Left lung (tissue), 10 donors: ENCODE results near the gene SPEM2. TPM values are rescaled to one million over a fixed set of nuclear protein-coding genes. Genes with fewer than 3 reads are reported as not detected.
"Not testable (repeated sequence)": the region's sequence is repeated elsewhere in the genome, so short reads cannot be mapped to it uniquely, and the experiment has no call there.

Source experiments
- ATAC-seq: fragments of 200-7000 bp; cut with Tn5 transposase; one replicate; pipeline ENCODE4 v1.9.1; 2020; ENCODE audit warnings: moderate library complexity
- DNase-seq, 4 donors: peaks; one replicate each; pipeline ENCODE4 v3.0.0-alpha.2; 2013 to 2020
- H3K27ac ChIP-seq, 2 donors: fragments of 200-600 bp; sonication (generic) in 1 of 2; one replicate each; pipeline versions ENCODE4 v1.5.0 to v1.8.0; 2020 to 2021
- H3K27me3 ChIP-seq, 2 donors: fragments of 200-600 bp; sonication (generic) in 1 of 2; one replicate each; pipeline versions ENCODE4 v1.5.0 to v1.8.0; 2020 to 2021
- H3K36me3 ChIP-seq, 2 donors: fragments of 200-600 bp; sonication (generic) in 1 of 2; one replicate each; pipeline versions ENCODE4 v1.5.0 to v1.8.0; 2020 to 2021
- H3K4me1 ChIP-seq, 2 donors: fragments of 200-600 bp; one replicate each; pipeline ENCODE4 v1.8.0; 2021
- H3K4me3 ChIP-seq, 2 donors: fragments of 200-600 bp; sonication (generic) in 1 of 2; one replicate each; pipeline versions ENCODE4 v1.5.0 to v1.8.0; 2020 to 2021; ENCODE audit warnings: mild to moderate bottlenecking in 1 of 2
- H3K9me3 ChIP-seq, 2 donors: fragments of 200-600 bp; sonication (generic) in 1 of 2; one replicate each; pipeline versions ENCODE4 v1.5.0 to v1.8.0; 2020 to 2021
- CTCF ChIP-seq, 2 donors: fragments of 200-600 bp; sonication (generic) in 1 of 2; IDR thresholded peaks; one replicate each; pipeline versions ENCODE4 v1.5.0 to v1.8.0; 2021; ENCODE audit warnings: antibody characterized with exemption in 2 of 2
- intact Hi-C, 2 donors: fragments of 100-400 bp; cut with DNase I; formaldehyde crosslinking; loops; one replicate each; pipeline versions ENCODE4 v1.11.2 to v1.14.2; 2022
- polyA plus RNA-seq, 6 donors: library from polyadenylated mRNA; unstranded; fragments of 120-200 nt; gene quantifications; one replicate each; pipeline ENCODE4 v1.2.1, GENCODE V29; 2013; ENCODE audit not compliant: insufficient read length in 6 of 6
- total RNA-seq, 2 donors: library from RNA; stranded (reverse); fragmentation: NEBNext Ultra II Directional; extraction: Animal tissue kit (Norgen Biotek cat#: 25700); gene quantifications; one replicate each; pipeline ENCODE4 v1.2.1, GENCODE V29; 2021
- donor health status: DM: no; HTN: yes; CAD: no.
- donor health status: DM: no; HTN: no; CAD: no.

The SPEM2 gene
- total and polyA plus RNA-seq, 8 donors = not detected

- Histone ChIP-seq H3K4me1 (peaks cover 25 to 54% of the 10 kb centered on the region in 2 donors), H3K27me3 (no peaks in the 10 kb centered on the region), H3K27ac (no peak overlapping the region), H3K36me3 (no peaks in the 10 kb centered on the region), H3K4me3 (no peak overlapping the region), H3K9me3 (no peaks in the 10 kb centered on the region)
- TF ChIP-seq CTCF (IDR thresholded peaks at IDR 0.05) = no peak
- DNase-seq (no peak), ATAC-seq (no peak)
- intact Hi-C loops = no loop called here
Measured at GRCh38 chr17:7471729-7472128, 46.3 kb downstream of the SPEM2 start.

- H3K36me3 ChIP-seq, H3K27me3 ChIP-seq, ATAC-seq, H3K9me3 ChIP-seq, H3K27ac ChIP-seq, intact Hi-C loops, H3K4me3 ChIP-seq: not testable (repeated sequence)
- H3K4me1 ChIP-seq = peaks cover 28 to 59% of the 10 kb centered on the region in 2 donors
- peak in 1 of 4 donors; percentile 59 for DNase-seq
Measured at GRCh38 chr17:7474767-7475166, 49.4 kb downstream of the SPEM2 start.

GRCh38 chr17:7475764-7476422 lies 50.5 kb downstream of the SPEM2 start:
- H3K9me3 ChIP-seq = no peaks in the 10 kb centered on the region
- no peaks in the 10 kb centered on the region for H3K36me3 ChIP-seq
- no peaks in the 10 kb centered on the region for H3K27me3 ChIP-seq
- DNase-seq (peak in 1 of 4 donors; percentile 77), ATAC-seq (peak; percentile 28)
- intact Hi-C loops = no loop called here
- H3K4me3 ChIP-seq = no peak overlapping the region
- TF ChIP-seq CTCF (IDR thresholded peaks at IDR 0.05) = no peak
- H3K27ac ChIP-seq = peak overlapping the region; percentile 53 to 93
- peaks cover 32 to 63% of the 10 kb centered on the region in 2 donors for H3K4me1 ChIP-seq

- intact Hi-C loops = no loop called here
- TF ChIP-seq CTCF (IDR thresholded peaks at IDR 0.05) = no peak
Measured at GRCh38 chr17:7476494-7476893, 51.1 kb downstream of the SPEM2 start.

GRCh38 chr17:7476951-7477350 lies 51.5 kb downstream of the SPEM2 start:
- DNase-seq = no peak
- no peaks in the 10 kb centered on the region for H3K9me3 ChIP-seq
- no peaks in the 10 kb centered on the region for H3K27me3 ChIP-seq
- no peaks in the 10 kb centered on the region for H3K36me3 ChIP-seq
- H3K4me1 ChIP-seq = peaks cover 32 to 59% of the 10 kb centered on the region in 2 donors
- TF ChIP-seq CTCF (IDR thresholded peaks at IDR 0.05) = no peak
- peak overlapping the region in 1 of 2 donors; percentile 86 for H3K4me3 ChIP-seq
- H3K27ac ChIP-seq = peak overlapping the region; percentile 93 to 100
- intact Hi-C loops = no loop called here
- ATAC-seq = no peak

More at GRCh38 chr17:7476494-7476893, 51.1 kb downstream of the SPEM2 start:
- DNase-seq (no peak), ATAC-seq (no peak)
- no peaks in the 10 kb centered on the region for H3K9me3 ChIP-seq
- peaks cover 32 to 63% of the 10 kb centered on the region in 2 donors for H3K4me1 ChIP-seq
- H3K4me3 ChIP-seq = no peak overlapping the region
- H3K27ac ChIP-seq = peak overlapping the region; percentile 53 to 93
- no peaks in the 10 kb centered on the region for H3K36me3 ChIP-seq
- no peaks in the 10 kb centered on the region for H3K27me3 ChIP-seq

Other genes starting within 250 kb of the SPEM2 start
Only the 30 nearest of the 39 such genes appear.
- 100 to 1,000 TPM; 545 to 559 TPM for gene GABARAP, start 183.2 kb upstream of the SPEM2 start, total RNA-seq
- gene GABARAP, start 183.2 kb upstream of the SPEM2 start, polyA plus RNA-seq = 100 to 1,000 TPM; 442 to 526 (median 470) TPM
- gene CTDNEP1, start 173.9 kb upstream of the SPEM2 start, total RNA-seq = 100 to 1,000 TPM; 134 to 171 TPM
- 100 to 1,000 TPM; 133 to 154 (median 146) TPM for gene CTDNEP1, start 173.9 kb upstream of the SPEM2 start, polyA plus RNA-seq
- gene ELP5, start 173.4 kb upstream of the SPEM2 start, total RNA-seq = 10 to 100 TPM; 26.5 to 46.6 TPM
- 10 to 100 TPM; 36.6 to 49.7 (median 42.9) TPM for gene ELP5, start 173.4 kb upstream of the SPEM2 start, polyA plus RNA-seq
- gene CLDN7, start 163.1 kb upstream of the SPEM2 start, total RNA-seq = 100 to 1,000 TPM; 187 to 197 TPM
- gene CLDN7, start 163.1 kb upstream of the SPEM2 start, polyA plus RNA-seq = 10 to 100 TPM; 26.0 to 37.0 (median 34.8) TPM
- gene SLC2A4, start 143.9 kb upstream of the SPEM2 start, total RNA-seq = under 1 TPM; 0.60 to 0.85 TPM
- gene SLC2A4, start 143.9 kb upstream of the SPEM2 start, polyA plus RNA-seq = 1 to 10 TPM in 4 of 6 donors, under 1 TPM in 2; 0.93 to 1.5 (median 1.3) TPM
- gene YBX2, start 131.0 kb upstream of the SPEM2 start, total RNA-seq = under 1 TPM; 0.37 to 0.67 TPM
- gene YBX2, start 131.0 kb upstream of the SPEM2 start, polyA plus RNA-seq = 1 to 10 TPM; 1.3 to 2.5 (median 1.6) TPM
- gene EIF5A, start 118.0 kb upstream of the SPEM2 start, total RNA-seq = 100 to 1,000 TPM; 307 to 622 TPM
- gene EIF5A, start 118.0 kb upstream of the SPEM2 start, polyA plus RNA-seq = 100 to 1,000 TPM; 213 to 323 (median 262) TPM
- gene GPS2, start 110.3 kb upstream of the SPEM2 start, total RNA-seq = 10 to 100 TPM; 48.2 to 54.9 TPM
- gene GPS2, start 110.3 kb upstream of the SPEM2 start, polyA plus RNA-seq = 100 to 1,000 TPM in 1 of 6 donors, 10 to 100 TPM in 5; 73.0 to 102 (median 81.9) TPM
- 10 to 100 TPM; 27.8 to 35.2 TPM for gene NEURL4, start 96.3 kb upstream of the SPEM2 start, total RNA-seq
- gene NEURL4, start 96.3 kb upstream of the SPEM2 start, polyA plus RNA-seq = 10 to 100 TPM; 22.2 to 36.8 (median 27.9) TPM
- gene ACAP1, start 89.1 kb upstream of the SPEM2 start, total RNA-seq = 10 to 100 TPM in 1 of 2 donors, 1 to 10 TPM in 1; 9.9 to 51.4 TPM
- gene ACAP1, start 89.1 kb upstream of the SPEM2 start, polyA plus RNA-seq = 10 to 100 TPM in 2 of 6 donors, 1 to 10 TPM in 4; 6.7 to 11.3 (median 8.1) TPM
- 10 to 100 TPM; 10.3 to 10.7 TPM for gene KCTD11, start 73.5 kb upstream of the SPEM2 start, total RNA-seq
- gene KCTD11, start 73.5 kb upstream of the SPEM2 start, polyA plus RNA-seq = 10 to 100 TPM in 3 of 6 donors, 1 to 10 TPM in 3; 8.3 to 13.1 (median 9.9) TPM
- not detected for gene TMEM95, start 70.5 kb upstream of the SPEM2 start, total RNA-seq
- not detected for gene TMEM95, start 70.5 kb upstream of the SPEM2 start, polyA plus RNA-seq
- 1 to 10 TPM; 6.1 to 6.4 TPM for gene TNK1, start 44.5 kb upstream of the SPEM2 start, total RNA-seq
- 1 to 10 TPM; 5.3 to 8.7 (median 6.4) TPM for gene TNK1, start 44.5 kb upstream of the SPEM2 start, polyA plus RNA-seq
- 10 to 100 TPM; 42.0 to 42.7 TPM for gene PLSCR3, start 31.1 kb upstream of the SPEM2 start, total RNA-seq
- gene PLSCR3, start 31.1 kb upstream of the SPEM2 start, polyA plus RNA-seq = 10 to 100 TPM; 46.0 to 62.5 (median 57.7) TPM
- gene TMEM256, start 21.5 kb upstream of the SPEM2 start, total RNA-seq = 10 to 100 TPM; 50.7 to 56.0 TPM
- gene TMEM256, start 21.5 kb upstream of the SPEM2 start, polyA plus RNA-seq = 10 to 100 TPM; 70.7 to 75.7 (median 72.5) TPM
- gene NLGN2, start 17.8 kb upstream of the SPEM2 start, total RNA-seq = 10 to 100 TPM; 14.8 to 20.1 TPM
- 10 to 100 TPM; 25.3 to 34.4 (median 30.1) TPM for gene NLGN2, start 17.8 kb upstream of the SPEM2 start, polyA plus RNA-seq
- not detected for gene SPEM1, start 5.3 kb upstream of the SPEM2 start, total RNA-seq
- not detected for gene SPEM1, start 5.3 kb upstream of the SPEM2 start, polyA plus RNA-seq
- gene SPEM3, start 3.2 kb downstream of the SPEM2 start, total RNA-seq = not detected
- gene SPEM3, start 3.2 kb downstream of the SPEM2 start, polyA plus RNA-seq = not detected
- gene TMEM102, start 9.8 kb downstream of the SPEM2 start, total RNA-seq = 1 to 10 TPM; 7.2 to 9.6 TPM
- gene TMEM102, start 9.8 kb downstream of the SPEM2 start, polyA plus RNA-seq = 1 to 10 TPM; 2.1 to 3.3 (median 2.6) TPM
- 1 to 10 TPM in 1 of 2 donors, under 1 TPM in 1; 0.97 to 1.7 TPM for gene FGF11, start 13.9 kb downstream of the SPEM2 start, total RNA-seq
- 1 to 10 TPM; 1.7 to 2.8 (median 2.3) TPM for gene FGF11, start 13.9 kb downstream of the SPEM2 start, polyA plus RNA-seq
- 10 to 100 TPM; 10.6 to 12.1 TPM for gene CHRNB1, start 19.4 kb downstream of the SPEM2 start, total RNA-seq
- 10 to 100 TPM in 2 of 6 donors, 1 to 10 TPM in 4; 7.0 to 10.3 (median 9.6) TPM for gene CHRNB1, start 19.4 kb downstream of the SPEM2 start, polyA plus RNA-seq
- gene ZBTB4, start 54.0 kb downstream of the SPEM2 start, total RNA-seq = 10 to 100 TPM; 46.2 to 63.2 TPM
- gene ZBTB4, start 54.0 kb downstream of the SPEM2 start, polyA plus RNA-seq = 10 to 100 TPM; 39.7 to 49.7 (median 42.8) TPM
- gene SLC35G6, start 55.8 kb downstream of the SPEM2 start, total RNA-seq = not detected
- gene SLC35G6, start 55.8 kb downstream of the SPEM2 start, polyA plus RNA-seq = under 1 TPM; 0.17 to 0.35 (median 0.35) TPM
- 100 to 1,000 TPM in 1 of 2 donors, 10 to 100 TPM in 1; 90.8 to 116 TPM for gene POLR2A, start 58.8 kb downstream of the SPEM2 start, total RNA-seq
- gene POLR2A, start 58.8 kb downstream of the SPEM2 start, polyA plus RNA-seq = 100 to 1,000 TPM in 4 of 6 donors, 10 to 100 TPM in 2; 97.2 to 118 (median 109) TPM
- gene TNFSF12, start 123.4 kb downstream of the SPEM2 start, total RNA-seq = 10 to 100 TPM; 48.5 to 50.5 TPM
- gene TNFSF12, start 123.4 kb downstream of the SPEM2 start, polyA plus RNA-seq = 10 to 100 TPM; 23.6 to 30.7 (median 28.4) TPM
- gene TNFSF13, start 133.1 kb downstream of the SPEM2 start, total RNA-seq = 10 to 100 TPM; 79.2 to 87.4 TPM
- 10 to 100 TPM; 13.5 to 21.9 (median 19.8) TPM for gene TNFSF13, start 133.1 kb downstream of the SPEM2 start, polyA plus RNA-seq
- 10 to 100 TPM; 43.5 to 48.6 TPM for gene SENP3, start 136.3 kb downstream of the SPEM2 start, total RNA-seq
- 10 to 100 TPM; 61.9 to 72.5 (median 69.5) TPM for gene SENP3, start 136.3 kb downstream of the SPEM2 start, polyA plus RNA-seq
- gene CD68, start 154.0 kb downstream of the SPEM2 start, total RNA-seq = 100 to 1,000 TPM; 305 to 427 TPM
- gene CD68, start 154.0 kb downstream of the SPEM2 start, polyA plus RNA-seq = 10 to 100 TPM; 23.1 to 35.7 (median 30.5) TPM
- gene MPDU1, start 158.2 kb downstream of the SPEM2 start, total RNA-seq = 10 to 100 TPM; 81.4 to 87.5 TPM
- 10 to 100 TPM; 77.8 to 96.1 (median 85.8) TPM for gene MPDU1, start 158.2 kb downstream of the SPEM2 start, polyA plus RNA-seq
- gene SOX15, start 164.5 kb downstream of the SPEM2 start, total RNA-seq = under 1 TPM in 1 of 2 donors, not detected in 1; 0.31 TPM
- gene SOX15, start 164.5 kb downstream of the SPEM2 start, polyA plus RNA-seq = 1 to 10 TPM; 1.5 to 2.0 (median 1.9) TPM